GM10248 (cell line): ENCODE data around the gene BAIAP2.

Experiments used
- CTCF ChIA-PET: fragments of 300-600 bp; sonication (Branson Sonifier 250); formaldehyde crosslinking; extraction: SDS; loops from one replicate; lab custom pipeline; 2021; ENCODE audit warnings: antibody characterized with exemption; lab: Yijun Ruan, JAX
- POLR2A ChIA-PET: fragments of 350-650 bp; sonication (Branson Sonifier 250); formaldehyde crosslinking; extraction: SDS; loops from one replicate; lab custom pipeline; 2020; ENCODE audit warnings: antibody characterized with exemption; lab: Yijun Ruan, JAX
- DNase-seq: peaks from one replicate; pipeline ENCODE4 v3.0.0; 2012; ENCODE audit errors: extremely low spot score
- CTCF ChIP-seq: IDR thresholded peaks from 2 replicates; pipeline ENCODE4 v1.5.1; 2012; ENCODE audit warnings: mild to moderate bottlenecking, low read depth; ENCODE audit errors: extremely low read depth, missing control alignments, control extremely low read depth

Gene BAIAP2

GRCh38 chr17:81161972-81162371, 127.0 kb downstream of the BAIAP2 start:
- TF ChIP-seq CTCF: no peak
- no peak for DNase-seq
- ChIA-PET POLR2A (no interaction called here), CTCF (no interaction called here)

GRCh38 chr17:81162491-81162890, 127.5 kb downstream of the BAIAP2 start:
- no peak for DNase-seq
- POLR2A ChIA-PET: no interaction called here

DNA sequence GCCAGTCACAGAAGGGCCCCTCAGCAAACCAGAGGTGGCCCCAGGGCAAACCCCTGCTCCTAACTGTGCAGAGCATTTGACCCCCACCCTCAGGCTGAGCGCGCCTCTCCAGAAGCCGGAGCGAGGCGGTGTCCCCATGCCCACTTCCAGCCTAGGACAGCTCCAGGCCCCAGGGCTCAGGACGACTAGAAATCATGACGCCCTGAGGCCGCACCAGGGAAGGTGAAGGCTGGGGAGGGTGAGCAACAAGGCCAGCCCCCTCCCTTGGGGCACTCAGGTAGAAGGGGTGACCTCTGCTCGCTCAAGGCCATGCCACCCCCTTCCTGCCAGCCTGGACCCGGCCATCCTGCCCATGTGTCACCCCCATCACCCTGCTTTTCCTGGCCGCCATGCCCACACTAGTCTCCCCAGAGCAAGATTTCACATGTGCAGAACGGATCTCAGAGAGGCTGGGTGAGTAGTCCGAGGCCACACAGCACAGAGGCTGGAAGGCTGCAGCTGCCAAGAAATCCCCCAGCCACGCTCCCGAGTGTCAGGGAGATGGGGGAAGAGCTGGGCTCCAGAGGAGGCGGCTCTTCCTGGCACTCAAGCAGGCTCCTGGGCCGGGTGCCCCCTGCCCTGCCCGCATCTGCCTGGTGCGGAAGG, 128.2 kb downstream of the BAIAP2 start:
- ChIA-PET CTCF (interaction anchor here (1.0 to 1.6 kb wide), 2 partner anchors 37 to 62 kb away, joined by 3 read pairs; no protein-coding TSS in a partner anchor), POLR2A (no interaction called here)
- no peak for DNase-seq
- TF ChIP-seq CTCF: no peak

More at GRCh38 chr17:81162491-81162890, 127.5 kb downstream of the BAIAP2 start:
- no peak for TF ChIP-seq CTCF
- CTCF ChIA-PET: interaction anchor here (1.0 kb wide), 1 partner anchor 37 kb away, joined by 3 read pairs; no protein-coding TSS in a partner anchor

DNA sequence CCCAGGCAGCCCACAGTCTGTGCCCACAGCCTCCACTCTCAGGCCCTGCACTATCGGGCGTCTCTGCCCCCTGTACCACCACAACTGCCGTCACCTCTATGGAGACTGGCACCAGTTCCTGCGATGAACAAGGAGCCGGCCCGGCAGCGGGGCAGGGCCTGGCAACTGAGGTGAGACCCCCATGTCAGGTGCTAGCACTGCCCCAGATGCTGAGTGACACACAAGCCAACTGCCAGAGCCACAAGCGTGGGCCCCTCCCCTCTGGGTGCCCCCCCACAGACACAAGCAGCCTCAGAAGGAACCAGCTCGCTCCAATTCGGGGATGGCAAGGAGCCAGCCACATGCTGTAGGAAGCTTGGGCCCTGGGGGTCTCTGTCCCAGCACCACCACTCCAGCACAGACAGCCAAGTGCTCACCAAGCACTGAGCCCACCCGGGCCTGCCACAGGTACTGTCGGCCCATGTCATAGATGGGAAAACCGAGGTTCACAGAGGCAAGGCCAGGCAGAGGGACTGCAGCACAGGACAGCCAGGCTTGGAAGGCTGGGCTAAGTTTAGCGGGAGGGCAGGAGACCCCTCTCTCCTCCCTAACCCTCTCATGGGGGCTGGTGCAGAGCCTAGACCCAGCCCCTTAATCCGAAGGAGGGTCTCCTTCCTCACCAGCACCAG, 128.9 kb downstream of the BAIAP2 start:
- no peak for DNase-seq
- ChIA-PET POLR2A (no interaction called here), CTCF (interaction anchor here (1.0 to 1.6 kb wide), 2 partner anchors 36 to 62 kb away, joined by 3 read pairs; no protein-coding TSS in a partner anchor)
- TF ChIP-seq CTCF: no peak

GRCh38 chr17:81164371-81165245, 129.7 kb downstream of the BAIAP2 start:
- DNase-seq: no peak
- ChIA-PET POLR2A (no interaction called here), CTCF (interaction anchor here (1.6 kb wide), 1 partner anchor 63 kb away, joined by 3 read pairs; no protein-coding TSS in a partner anchor)
- no peak for TF ChIP-seq CTCF
